GM23338 (cell line): ENCODE data around the gene FBLN5.

Experiments used
- CREB1 ChIP-seq: fragments of 250-450 bp; sonication (Bioruptor Pico); IDR thresholded peaks from 2 replicates; pipeline ENCODE4 v1.5.0; 2020; ENCODE audit warnings: low read depth, mild to moderate bottlenecking, moderate library complexity
- EZH2 ChIP-seq: fragments of 200-600 bp; sonication (generic); IDR thresholded peaks from one replicate; pipeline ENCODE4 v1.8.0; 2017; ENCODE audit warnings: antibody characterized with exemption, mild to moderate bottlenecking, low read depth; ENCODE audit not compliant: unreplicated experiment
- EZH2phosphoT487 ChIP-seq: fragments of 200-600 bp; sonication (generic); IDR thresholded peaks from one replicate; pipeline ENCODE4 v1.8.1; 2018; ENCODE audit warnings: antibody characterized with exemption; ENCODE audit not compliant: unreplicated experiment
- JUNB ChIP-seq: IDR thresholded peaks from one replicate; pipeline ENCODE4 v1.6.1; 2016; ENCODE audit warnings: antibody characterized with exemption; ENCODE audit not compliant: unreplicated experiment
- NANOG ChIP-seq: IDR thresholded peaks from 2 replicates; pipeline ENCODE4 v1.6.1; 2016; ENCODE audit warnings: antibody characterized with exemption, borderline replicate concordance
- POLR2AphosphoS5 ChIP-seq: IDR thresholded peaks from 2 replicates; pipeline ENCODE4 v1.6.1; 2016; ENCODE audit warnings: antibody characterized with exemption, low read depth
- REST ChIP-seq: IDR thresholded peaks from one replicate; pipeline ENCODE4 v1.6.1; 2018; ENCODE audit warnings: antibody characterized with exemption; ENCODE audit not compliant: unreplicated experiment
- STAT1 ChIP-seq: IDR thresholded peaks from one replicate; pipeline ENCODE4 v1.6.1; 2016; ENCODE audit warnings: antibody characterized with exemption; ENCODE audit not compliant: unreplicated experiment
- ZNF462 ChIP-seq: fragments of 250-450 bp; sonication (Bioruptor Pico); IDR thresholded peaks from 2 replicates; pipeline ENCODE4 v1.5.0; 2020; ENCODE audit warnings: mild to moderate bottlenecking, moderate library complexity
- TF ChIP-seq, protein P1 (sequence below), 2 experiments: fragments of 200-600 bp in 1 of 2; sonication (generic) in 1 of 2; conservative IDR thresholded peaks; 2 replicates each; pipeline versions ENCODE4 v1.5.1 to v1.6.1; 2016 to 2017; ENCODE audit warnings: antibody characterized with exemption in 2 of 2, low read depth in 2 of 2, mild to moderate bottlenecking in 2 of 2, moderate library complexity in 1 of 2

DNA sequence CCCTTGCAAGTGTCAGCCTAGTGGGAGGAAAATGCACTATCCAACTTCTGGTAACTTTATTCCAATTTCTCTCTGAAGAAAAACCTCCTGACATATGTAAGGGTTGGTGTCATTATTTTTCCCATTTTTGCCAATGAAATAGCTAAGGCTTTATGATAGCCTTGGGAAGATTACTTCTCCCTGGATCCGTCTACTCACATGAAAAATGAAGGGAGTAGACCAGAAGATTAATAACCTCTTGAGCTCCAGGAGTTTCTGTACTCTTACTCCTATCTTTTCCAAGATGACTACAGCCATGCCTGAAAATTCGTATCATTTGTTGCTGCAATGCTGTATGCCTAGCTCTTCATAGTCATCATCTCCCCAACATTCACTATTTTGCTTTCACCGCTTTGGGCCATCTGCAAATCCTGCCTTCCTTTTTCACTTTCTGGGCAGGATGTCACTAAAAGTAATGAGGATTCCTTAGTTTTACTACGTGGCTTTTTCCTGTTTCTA is 98.9 kb downstream of the FBLN5 start:
- TF ChIP-seq, protein P1, sequence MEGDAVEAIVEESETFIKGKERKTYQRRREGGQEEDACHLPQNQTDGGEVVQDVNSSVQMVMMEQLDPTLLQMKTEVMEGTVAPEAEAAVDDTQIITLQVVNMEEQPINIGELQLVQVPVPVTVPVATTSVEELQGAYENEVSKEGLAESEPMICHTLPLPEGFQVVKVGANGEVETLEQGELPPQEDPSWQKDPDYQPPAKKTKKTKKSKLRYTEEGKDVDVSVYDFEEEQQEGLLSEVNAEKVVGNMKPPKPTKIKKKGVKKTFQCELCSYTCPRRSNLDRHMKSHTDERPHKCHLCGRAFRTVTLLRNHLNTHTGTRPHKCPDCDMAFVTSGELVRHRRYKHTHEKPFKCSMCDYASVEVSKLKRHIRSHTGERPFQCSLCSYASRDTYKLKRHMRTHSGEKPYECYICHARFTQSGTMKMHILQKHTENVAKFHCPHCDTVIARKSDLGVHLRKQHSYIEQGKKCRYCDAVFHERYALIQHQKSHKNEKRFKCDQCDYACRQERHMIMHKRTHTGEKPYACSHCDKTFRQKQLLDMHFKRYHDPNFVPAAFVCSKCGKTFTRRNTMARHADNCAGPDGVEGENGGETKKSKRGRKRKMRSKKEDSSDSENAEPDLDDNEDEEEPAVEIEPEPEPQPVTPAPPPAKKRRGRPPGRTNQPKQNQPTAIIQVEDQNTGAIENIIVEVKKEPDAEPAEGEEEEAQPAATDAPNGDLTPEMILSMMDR (conservative IDR thresholded peaks at IDR 0.05; ENCODE audit: low read depth in 2 of 2) = no peak
- TF ChIP-seq ZNF462 (CRISPR knock-in tag) (no peak), POLR2AphosphoS5 (no peak), REST (no peak), EZH2 (no peak), JUNB (no peak), STAT1 (no peak), NANOG (no peak), CREB1 (no peak), EZH2phosphoT487 (no peak)
